ENCODE results near the gene ROBO1.
"Not testable (repeated sequence)": the region's sequence is repeated elsewhere in the genome, so short reads cannot be mapped to it uniquely, and the experiment has no call there.

Gene ROBO1

GRCh38 chr3:79306934-79307570 is 460.7 kb downstream of the ROBO1 start:
- DNase-seq (ENCODE audit: low spot score), result no peak

- not testable (repeated sequence) for DNase-seq (ENCODE audit: low spot score)
These were observed 467.7 kb downstream of the ROBO1 start for GRCh38 chr3:79299949-79300635.

DNA sequence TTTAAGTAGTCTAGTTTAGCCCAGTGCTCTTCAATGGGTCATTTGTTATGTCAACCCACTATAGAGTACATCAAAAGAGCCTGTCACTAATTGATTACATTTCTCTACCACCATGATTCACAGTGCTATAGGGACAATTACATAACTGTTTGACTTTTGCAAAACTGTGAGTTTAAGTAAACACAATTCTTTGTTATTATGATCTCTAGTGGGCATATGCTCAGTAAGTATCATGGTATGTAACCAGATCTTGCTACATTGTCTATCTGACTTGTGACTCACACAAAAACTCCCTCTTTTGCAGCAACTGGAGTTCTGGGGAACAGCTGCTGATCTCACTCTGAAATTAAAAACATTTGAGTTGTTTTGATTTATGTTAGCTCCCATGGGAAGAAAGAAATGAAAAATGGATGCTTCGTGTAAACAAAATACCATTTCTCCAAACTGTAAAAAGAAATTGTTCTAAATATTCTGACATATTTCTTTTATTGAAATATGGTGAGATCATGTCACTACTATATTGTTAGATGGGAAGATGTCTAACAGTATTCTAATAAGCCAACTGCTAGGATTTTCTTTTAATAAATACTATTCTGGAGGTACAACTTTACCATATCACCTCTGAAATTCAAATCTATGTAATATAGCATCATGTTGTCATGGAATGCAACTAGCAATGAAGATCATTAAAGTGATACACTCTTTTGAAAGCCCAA is 470.4 kb downstream of the ROBO1 start:
- DNase-seq (ENCODE audit: low spot score), result peak; percentile 24

GRCh38 chr3:79286882-79287281 is 480.9 kb downstream of the ROBO1 start:
- DNase-seq (ENCODE audit: low spot score), result no peak

GRCh38 chr3:79285871-79286270 is 481.9 kb downstream of the ROBO1 start:
- no peak for DNase-seq (ENCODE audit: low spot score)

DNA sequence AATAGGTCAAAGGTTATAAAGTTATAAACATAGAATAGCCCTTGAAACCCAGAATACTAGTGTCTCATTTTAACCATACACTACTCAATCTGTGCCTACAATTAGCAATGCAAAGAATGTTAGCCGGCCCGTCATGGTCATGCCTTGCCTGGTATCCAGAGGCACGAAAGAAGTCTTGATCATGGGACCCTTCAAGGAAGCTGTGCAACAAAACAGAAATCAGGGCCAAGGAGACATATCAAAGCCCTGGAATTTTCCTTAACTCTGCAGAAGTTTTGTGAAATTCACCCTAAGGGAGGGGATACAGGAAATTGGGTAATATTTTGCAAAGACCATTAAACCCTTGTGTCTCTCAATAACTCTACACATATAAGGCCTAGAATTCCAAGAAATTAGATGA is 482.4 kb downstream of the ROBO1 start:
- no peak for DNase-seq (ENCODE audit: low spot score)

- DNase-seq (ENCODE audit: low spot score), result no peak
These were observed 483.0 kb downstream of the ROBO1 start for GRCh38 chr3:79284781-79285180.

- DNase-seq (ENCODE audit: low spot score), result no peak
These were observed 489.1 kb downstream of the ROBO1 start for GRCh38 chr3:79278681-79279080.

DNA sequence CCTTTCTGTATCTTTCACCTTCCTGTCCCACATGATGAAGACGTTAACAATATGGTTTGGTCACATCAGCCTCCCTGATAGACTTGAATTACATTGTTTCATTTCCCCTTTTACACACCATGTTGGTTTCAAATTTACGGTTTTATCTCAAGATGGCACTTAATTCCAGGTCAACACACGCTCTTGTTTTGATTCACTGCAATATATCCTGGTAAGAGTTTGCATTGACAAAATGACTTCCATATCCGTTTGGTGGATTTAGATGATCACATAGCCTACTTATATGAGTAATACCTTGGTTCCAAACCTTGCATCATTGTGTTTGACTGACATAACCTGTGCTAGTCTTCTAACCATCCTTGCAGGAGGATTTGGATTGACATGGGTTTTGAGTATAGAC is 499.4 kb downstream of the ROBO1 start:
- DNase-seq (ENCODE audit: low spot score), result no peak

DNA sequence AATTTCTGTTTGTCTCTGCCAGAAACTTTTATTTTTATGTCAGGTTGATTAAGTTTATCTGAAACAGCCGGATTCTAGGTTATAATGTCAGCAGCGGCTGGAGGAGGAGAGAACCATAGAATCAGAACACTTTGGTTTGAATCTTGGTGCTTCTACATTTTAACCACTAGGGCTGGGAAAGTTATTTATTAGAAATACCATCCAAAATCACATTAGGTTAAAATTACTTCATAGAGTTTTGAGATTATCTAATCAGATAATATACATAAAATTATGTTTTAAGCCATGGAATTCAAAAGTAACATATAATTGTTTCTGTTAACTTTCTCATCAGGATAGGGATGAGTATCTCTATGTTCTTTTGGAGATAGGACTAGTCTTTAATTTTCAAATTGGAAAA is 502.9 kb downstream of the ROBO1 start:
- DNase-seq (ENCODE audit: low spot score), result no peak

DNA sequence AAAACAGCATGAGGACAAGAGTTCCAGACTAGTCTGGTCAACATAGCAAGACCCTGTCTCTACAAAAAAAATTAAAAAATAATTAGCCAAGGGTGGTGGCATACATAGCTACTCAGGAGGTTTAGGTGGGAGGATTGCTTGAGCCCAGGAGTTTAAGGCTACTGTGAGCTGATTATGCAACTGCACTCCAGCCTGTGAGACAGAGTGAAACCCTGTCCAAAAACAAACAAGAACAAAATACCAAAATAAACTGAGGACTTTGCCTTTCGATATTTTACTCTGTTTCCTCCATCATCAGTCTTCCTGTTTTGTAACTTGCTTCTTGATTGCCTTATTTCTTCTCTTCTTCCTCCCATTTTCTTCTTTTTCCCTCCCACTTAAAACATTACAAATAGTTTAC is 504.4 kb downstream of the ROBO1 start:
- DNase-seq (ENCODE audit: low spot score), result no peak

- no peak for DNase-seq (ENCODE audit: low spot score)
These were observed 509.3 kb downstream of the ROBO1 start for GRCh38 chr3:79258479-79258878.

DNA sequence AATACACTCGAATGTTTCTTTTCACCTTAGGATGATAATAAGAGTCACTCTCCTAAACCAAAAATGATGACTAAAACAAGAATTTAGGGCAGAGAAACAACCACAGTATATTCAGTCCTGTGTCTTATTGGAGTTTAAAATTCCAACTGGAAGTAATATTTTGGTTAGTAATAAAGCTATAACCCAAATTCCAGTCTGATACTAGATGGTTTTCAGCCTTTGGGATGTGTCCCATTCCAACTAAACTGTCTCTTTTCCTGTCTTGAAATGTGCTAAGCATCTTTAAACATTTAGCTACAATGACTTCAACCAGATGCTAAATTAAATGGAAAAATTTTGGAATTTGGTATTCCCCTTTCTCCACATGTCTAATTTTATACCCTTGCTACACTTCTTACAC is 510.0 kb downstream of the ROBO1 start:
- DNase-seq (ENCODE audit: low spot score), result no peak

- DNase-seq (ENCODE audit: low spot score), result no peak
These were observed 512.1 kb downstream of the ROBO1 start for GRCh38 chr3:79255702-79256101.

DNA sequence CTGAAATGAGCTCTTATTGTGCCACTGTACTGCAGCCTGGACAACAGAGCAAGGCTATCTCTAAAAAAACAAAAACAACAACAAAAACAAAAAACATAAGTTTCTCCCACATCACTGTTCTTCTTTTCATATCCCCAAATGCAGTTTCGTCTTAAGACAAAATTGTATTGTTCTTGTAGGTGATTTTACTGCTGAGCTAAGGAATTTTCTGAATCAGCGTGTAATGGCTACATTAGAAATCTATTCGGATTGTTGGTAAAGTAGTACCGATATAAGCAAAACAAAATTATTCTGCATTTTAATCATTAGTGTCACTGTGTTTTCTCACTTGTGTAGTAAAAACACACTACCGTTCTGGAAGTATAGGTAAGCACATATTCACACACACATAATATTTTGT is 512.5 kb downstream of the ROBO1 start:
- DNase-seq (ENCODE audit: low spot score), result no peak

GRCh38 chr3:79253704-79254103 is 514.1 kb downstream of the ROBO1 start:
- no peak for DNase-seq (ENCODE audit: low spot score)

DNA sequence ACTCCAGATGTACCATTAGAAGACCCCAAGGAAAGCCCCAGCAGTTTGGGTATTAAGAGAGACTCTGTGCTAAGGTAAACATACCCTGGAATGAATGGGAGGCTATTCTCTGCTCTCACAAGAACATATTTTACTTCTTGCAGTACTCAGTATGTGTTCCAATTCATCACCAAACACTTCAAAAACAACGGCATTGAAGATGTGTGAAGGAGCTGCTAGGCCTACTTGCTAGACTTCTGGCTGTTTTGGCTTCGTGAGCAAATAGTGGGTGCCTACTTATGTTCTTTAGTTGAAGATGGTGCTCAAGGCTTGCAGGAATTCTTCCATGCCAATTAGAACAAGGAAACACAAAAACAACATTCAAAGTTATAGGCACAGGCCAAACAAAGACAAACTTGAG is 514.5 kb downstream of the ROBO1 start:
- no peak for DNase-seq (ENCODE audit: low spot score)

- no peak for DNase-seq (ENCODE audit: low spot score)
These were observed 517.1 kb downstream of the ROBO1 start for GRCh38 chr3:79250746-79251145.

- DNase-seq (ENCODE audit: low spot score), result no peak
These were observed 518.1 kb downstream of the ROBO1 start for GRCh38 chr3:79249701-79250100.

DNA sequence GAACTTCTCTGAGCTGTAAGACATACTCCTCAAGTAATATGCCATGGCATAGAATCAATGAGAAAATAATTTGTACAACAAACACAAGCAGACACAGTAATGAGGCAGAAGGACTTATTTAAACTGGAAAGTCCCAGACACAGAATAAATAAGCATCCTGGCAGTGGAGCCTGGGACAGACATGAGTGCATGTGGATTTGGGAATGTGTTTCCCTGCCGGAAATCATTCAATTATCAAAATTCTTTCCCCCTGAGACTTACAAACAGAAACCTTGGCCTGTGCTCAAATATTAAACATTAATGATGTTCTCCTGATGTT is 520.1 kb downstream of the ROBO1 start:
- DNase-seq (ENCODE audit: low spot score), result peak; percentile 1

DNA sequence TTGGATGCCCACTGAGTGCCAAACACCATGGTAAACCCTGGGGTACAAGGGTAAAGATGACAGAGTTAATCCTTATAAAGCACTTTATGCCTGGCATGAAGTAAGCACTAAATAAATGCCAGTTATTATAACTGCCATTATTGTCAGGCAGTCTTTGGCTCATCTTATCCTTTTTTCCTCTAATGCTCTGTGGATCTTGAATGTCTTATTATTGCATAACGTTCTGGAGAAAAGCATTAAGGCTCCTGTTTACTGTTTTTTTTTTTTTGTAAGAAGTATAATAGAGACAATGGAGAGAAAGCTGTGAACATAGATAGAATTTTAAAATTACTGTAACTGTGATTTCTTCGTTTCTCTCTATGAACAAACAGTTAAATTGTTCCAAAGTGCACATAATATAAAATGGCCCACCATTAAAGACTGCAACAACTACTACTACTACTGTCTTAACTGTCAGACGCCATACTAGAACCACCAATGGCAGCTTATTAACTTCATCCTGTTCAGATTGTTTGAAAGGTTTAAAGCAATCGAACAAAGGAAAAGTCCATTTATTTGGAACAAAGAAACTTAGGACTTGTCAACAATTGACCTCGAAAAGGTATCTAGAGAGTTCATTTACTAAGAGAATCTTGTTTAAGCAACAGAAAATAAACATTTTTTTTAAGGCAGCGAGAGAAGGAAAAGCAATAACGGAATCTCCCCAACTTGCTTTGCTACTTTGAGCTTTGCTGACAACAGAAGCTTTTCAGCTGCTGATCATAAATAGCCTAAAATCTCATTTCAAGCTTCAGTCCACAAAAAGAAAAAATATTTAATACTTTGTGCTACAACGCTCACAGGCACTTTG is 520.7 kb downstream of the ROBO1 start:
- DNase-seq (ENCODE audit: low spot score), result no peak

- no peak for DNase-seq (ENCODE audit: low spot score)
These were observed 522.3 kb downstream of the ROBO1 start for GRCh38 chr3:79245284-79246138.
